Spleen (tissue), 7 donors: Measurements from ENCODE around the gene CASP9.

ENCODE experiments used
- POLR2A ChIP-seq, 3 donors: fragments of 450-650 bp; IDR thresholded peaks; one replicate each; pipeline ENCODE4 v1.5.1; 2017; ENCODE audit warnings: antibody characterized with exemption in 3 of 3, mild to moderate bottlenecking in 1 of 3
- POLR2AphosphoS5 ChIP-seq, 3 donors: sonication (generic); formaldehyde crosslinking; IDR thresholded peaks; one replicate each; pipeline ENCODE4 v1.5.1; 2017; ENCODE audit warnings: antibody characterized with exemption in 3 of 3
- TF ChIP-seq, protein P1 (sequence below), 11 experiments: fragments of 200-600 bp in 7 of 11; fragments of 450-650 bp in 4 of 11; sonication (generic) in 4 of 11; IDR thresholded peaks in 8 of 11; conservative IDR thresholded peaks in 3 of 11; 1 replicate in 7 of 11; 2 replicates in 4 of 11; pipeline versions ENCODE4 v1.4.0 to v1.8.0; 2016 to 2021; ENCODE audit warnings: antibody characterized with exemption in 11 of 11, inconsistent platforms in 4 of 11, mild to moderate bottlenecking in 1 of 11
- donor health status: DM: no; HTN: no; CAD: no; lungs with moderate emphysema.
- donor health status: DM: no; HTN: no; CAD: no.
- donor health status: DM: no; HTN: no; CAD: no.

DNA sequence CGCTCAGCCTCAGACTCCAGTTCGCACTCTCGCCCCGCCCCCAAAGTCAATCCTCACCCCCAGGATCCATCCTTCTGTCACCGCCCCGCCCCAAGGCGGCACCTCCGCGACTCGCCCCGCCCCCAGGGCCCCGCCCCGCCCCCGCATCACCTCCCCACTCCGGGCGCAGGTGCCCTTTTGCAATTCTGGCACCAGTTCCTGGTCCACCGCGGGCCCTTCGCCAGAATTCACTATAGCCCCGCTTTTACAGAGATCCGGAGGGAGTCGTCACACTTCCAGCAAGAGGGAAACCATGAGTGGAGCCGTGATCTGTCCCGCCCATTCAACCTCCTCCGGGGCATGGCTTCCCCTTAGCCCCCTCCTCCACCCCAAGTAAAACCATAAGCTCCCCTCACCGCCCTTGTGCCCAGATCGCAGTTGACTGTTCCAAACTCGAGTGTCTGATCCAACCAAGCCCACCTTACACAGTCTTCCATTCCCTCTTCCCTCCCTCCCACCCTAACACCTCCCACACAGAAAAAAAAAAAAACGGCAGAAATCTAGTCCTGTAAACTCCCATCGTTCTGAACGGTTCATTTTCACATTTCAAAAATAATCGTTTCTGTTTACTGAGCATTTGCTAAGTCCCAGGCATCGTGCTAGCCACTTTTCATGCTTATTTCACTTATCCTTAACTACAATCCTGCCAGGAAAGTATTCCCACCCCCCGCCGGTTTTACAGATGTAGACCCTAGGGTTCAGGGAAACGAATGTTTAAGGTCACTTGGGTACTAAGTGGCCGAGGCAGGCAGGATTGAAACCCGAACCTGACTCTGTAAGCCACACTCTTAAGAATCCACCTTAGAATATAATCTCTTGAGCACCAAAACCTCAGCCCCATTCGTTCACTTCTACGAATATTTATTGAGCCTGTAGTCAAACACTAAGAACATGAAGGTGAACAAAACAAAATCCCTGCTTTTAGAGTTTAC is 1.3 kb upstream of the CASP9 start:
- TF ChIP-seq, protein P1, sequence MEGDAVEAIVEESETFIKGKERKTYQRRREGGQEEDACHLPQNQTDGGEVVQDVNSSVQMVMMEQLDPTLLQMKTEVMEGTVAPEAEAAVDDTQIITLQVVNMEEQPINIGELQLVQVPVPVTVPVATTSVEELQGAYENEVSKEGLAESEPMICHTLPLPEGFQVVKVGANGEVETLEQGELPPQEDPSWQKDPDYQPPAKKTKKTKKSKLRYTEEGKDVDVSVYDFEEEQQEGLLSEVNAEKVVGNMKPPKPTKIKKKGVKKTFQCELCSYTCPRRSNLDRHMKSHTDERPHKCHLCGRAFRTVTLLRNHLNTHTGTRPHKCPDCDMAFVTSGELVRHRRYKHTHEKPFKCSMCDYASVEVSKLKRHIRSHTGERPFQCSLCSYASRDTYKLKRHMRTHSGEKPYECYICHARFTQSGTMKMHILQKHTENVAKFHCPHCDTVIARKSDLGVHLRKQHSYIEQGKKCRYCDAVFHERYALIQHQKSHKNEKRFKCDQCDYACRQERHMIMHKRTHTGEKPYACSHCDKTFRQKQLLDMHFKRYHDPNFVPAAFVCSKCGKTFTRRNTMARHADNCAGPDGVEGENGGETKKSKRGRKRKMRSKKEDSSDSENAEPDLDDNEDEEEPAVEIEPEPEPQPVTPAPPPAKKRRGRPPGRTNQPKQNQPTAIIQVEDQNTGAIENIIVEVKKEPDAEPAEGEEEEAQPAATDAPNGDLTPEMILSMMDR (IDR thresholded peaks at IDR 0.05 in 8 of 11, conservative IDR thresholded peaks at IDR 0.05 in 3 of 11), result no peak
- TF ChIP-seq POLR2AphosphoS5 (IDR thresholded peaks at IDR 0.05), result peak in 1 of 3 donors; percentile 61
- TF ChIP-seq POLR2A (IDR thresholded peaks at IDR 0.05), result no peak
